ENCODE measurements around the gene LDB2.

Gene LDB2

GRCh38 chr4:16677001-16677944, 221.2 kb downstream of the LDB2 start:
- no peak for DNase-seq

GRCh38 chr4:16676230-16676770, 222.1 kb downstream of the LDB2 start:
- no peak for DNase-seq

- no peak for DNase-seq
Measured at GRCh38 chr4:16674082-16674481, 224.4 kb downstream of the LDB2 start.

GRCh38 chr4:16672421-16672820, 226.0 kb downstream of the LDB2 start:
- DNase-seq, result no peak

GRCh38 chr4:16671741-16672140, 226.7 kb downstream of the LDB2 start:
- DNase-seq, result no peak

GRCh38 chr4:16670727-16671126, 227.7 kb downstream of the LDB2 start:
- DNase-seq, result no peak

GRCh38 chr4:16669036-16669435, 229.4 kb downstream of the LDB2 start:
- DNase-seq, result no peak

GRCh38 chr4:16668488-16668887, 230.0 kb downstream of the LDB2 start:
- no peak for DNase-seq

GRCh38 chr4:16667464-16667863, 231.0 kb downstream of the LDB2 start:
- no peak for DNase-seq

- no peak for DNase-seq
Measured at GRCh38 chr4:16665942-16666551, 232.4 kb downstream of the LDB2 start.

- no peak for DNase-seq
Measured at GRCh38 chr4:16663732-16664131, 234.7 kb downstream of the LDB2 start.

- no peak for DNase-seq
Measured at GRCh38 chr4:16663307-16663706, 235.1 kb downstream of the LDB2 start.

GRCh38 chr4:16661813-16662212, 236.6 kb downstream of the LDB2 start:
- no peak for DNase-seq

- no peak for DNase-seq
Measured at GRCh38 chr4:16660656-16661055, 237.8 kb downstream of the LDB2 start.

- no peak for DNase-seq
Measured at GRCh38 chr4:16659694-16660093, 238.8 kb downstream of the LDB2 start.

- DNase-seq, result no peak
Measured at GRCh38 chr4:16659079-16659478, 239.4 kb downstream of the LDB2 start.

- no peak for DNase-seq
Measured at GRCh38 chr4:16658183-16658582, 240.3 kb downstream of the LDB2 start.

- no peak for DNase-seq
Measured at GRCh38 chr4:16655111-16655510, 243.3 kb downstream of the LDB2 start.

GRCh38 chr4:16652732-16653305, 245.6 kb downstream of the LDB2 start:
- no peak for DNase-seq

- no peak for DNase-seq
Measured at GRCh38 chr4:16646459-16646858, 252.0 kb downstream of the LDB2 start.

GRCh38 chr4:16643893-16644292, 254.6 kb downstream of the LDB2 start:
- DNase-seq, result no peak

GRCh38 chr4:16642897-16643296, 255.5 kb downstream of the LDB2 start:
- DNase-seq, result peak in 1 of 2 experiments; percentile 42

GRCh38 chr4:16641971-16642370, 256.5 kb downstream of the LDB2 start:
- DNase-seq, result no peak

All from SW 1271 (cell line).